Gastroesophageal sphincter (tissue), 3 donors: Measurements from ENCODE around the gene ABR.

ENCODE experiments used
- CTCF ChIP-seq, 4 experiments: fragments of 200-600 bp in 2 of 4; fragments of 450-650 bp in 2 of 4; sonication (generic) in 1 of 4; IDR thresholded peaks; one replicate each; pipeline ENCODE4 v1.5.1; 2017 to 2019; ENCODE audit warnings: antibody characterized with exemption in 4 of 4, mild to moderate bottlenecking in 2 of 4, moderate library complexity in 2 of 4
- EP300 ChIP-seq: sonication (generic); formaldehyde crosslinking; IDR thresholded peaks from one replicate; pipeline ENCODE4 v1.6.1; 2017; ENCODE audit warnings: antibody characterized with exemption, mild to moderate bottlenecking

- TF ChIP-seq CTCF (IDR thresholded peaks at IDR 0.05) (no peak), EP300 (no peak)
Measured at GRCh38 chr17:1060991-1061390, 118.8 kb downstream of the ABR start.
